ENCODE results near the gene REV3L. TPM values are rescaled to one million over a fixed set of nuclear protein-coding genes. Genes with fewer than 3 reads are reported as not detected.

REV3L gene
- polyA plus RNA-seq, 1 of the 3 experiments (the other 2 are of a cell fraction), result 7.3 TPM

DNA sequence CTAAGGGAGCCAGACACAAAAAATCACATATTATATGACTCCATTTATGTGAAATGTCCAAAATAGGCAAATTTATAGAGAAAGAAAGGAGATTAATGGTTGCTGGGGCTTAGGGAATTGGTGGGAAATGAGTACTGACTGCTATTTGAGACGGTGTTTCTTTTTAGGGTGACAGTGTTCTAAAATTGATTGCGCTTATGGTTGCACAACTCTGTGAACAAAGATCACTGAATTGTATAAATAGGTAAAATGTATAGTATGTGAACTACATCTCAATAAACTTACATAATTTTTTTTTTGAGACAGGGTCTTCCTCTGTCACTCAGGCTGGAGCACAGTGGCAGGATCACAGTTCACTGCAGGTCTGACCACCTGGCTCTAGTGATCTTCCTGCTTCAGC lies 45.4 kb downstream of the REV3L start:
- ChIA-PET POLR2A (no interaction called here), CTCF (no interaction called here)
- Histone ChIP-seq H2AFZ (ENCODE audit: low read depth) (no peak overlapping the region), H3K9ac (no peak overlapping the region), H4K20me1 (ENCODE audit: insufficient read depth) (peaks cover 8% of the 10 kb centered on the region; the same call in 1 of the 2 replicates), H3F3A (replicated peaks; ENCODE audit: insufficient read depth) (peaks cover 9% of the 10 kb centered on the region), H3K4me2 (no peak overlapping the region), H3K27me3 (ENCODE audit: insufficient read depth) (no peaks in the 10 kb centered on the region), H3K79me2 (ENCODE audit: insufficient read depth) (peaks cover 79% of the 10 kb centered on the region), H3K4me1 (ENCODE audit: control insufficient read depth in 1 of 2, insufficient read depth in 2 of 2, low read depth in 1 of 2, low read length in 1 of 2) (no peaks in the 10 kb centered on the region), H3K27ac (ENCODE audit: low read depth in 2 of 2, low read length in 1 of 2) (no peak overlapping the region), H3K36me3 (replicated peaks in 1 of 2; ENCODE audit: control insufficient read depth in 1 of 2, insufficient read depth in 2 of 2, low read length in 1 of 2) (peaks cover 0 to 21% of the 10 kb centered on the region in 2 experiments), H3K9me3 (no peaks in the 10 kb centered on the region), H3K4me3 (ENCODE audit: low read depth in 2 of 2, low read length in 1 of 2) (no peak overlapping the region), H3K9me2 (no peaks in the 10 kb centered on the region)
- no peak for DNase-seq
- TF ChIP-seq SIN3A (IDR thresholded peaks at IDR 0.05; ENCODE audit: borderline replicate concordance, low read depth, low read length) (no peak), FOSL2 (IDR thresholded peaks at IDR 0.05; ENCODE audit: borderline replicate concordance, low read depth) (no peak)
- WGBS (ENCODE audit: low lambda C conversion rate), result 93% methylated on average over 2 of the region's 2 CpGs

DNA sequence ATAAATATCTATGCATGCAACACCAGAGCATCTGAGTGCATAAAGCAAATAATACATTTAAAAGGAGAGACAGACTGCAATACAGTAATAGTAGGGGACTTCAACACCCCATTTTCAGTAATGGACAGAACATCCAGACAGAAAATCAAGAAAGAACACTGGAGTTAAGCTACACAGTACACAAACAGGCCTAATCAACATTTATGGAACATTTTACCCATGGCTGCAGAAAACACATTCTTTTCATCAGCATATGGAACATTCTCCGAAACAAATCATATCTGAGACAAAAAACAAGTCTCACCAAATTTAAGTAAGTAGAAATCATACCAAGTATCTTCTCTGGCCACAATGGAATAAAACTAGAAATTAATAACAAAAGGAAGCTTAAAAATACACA lies 50.5 kb downstream of the REV3L start:
- H3K9me2 ChIP-seq, result no peaks in the 10 kb centered on the region
- H3F3A ChIP-seq (replicated peaks; ENCODE audit: insufficient read depth), result peaks cover 15% of the 10 kb centered on the region
- ChIA-PET CTCF (interaction anchor here (1.3 kb wide), 1 partner anchor 33 kb away, joined by 3 read pairs; no protein-coding TSS in a partner anchor), POLR2A (no interaction called here)
- no peak overlapping the region for H2AFZ ChIP-seq (ENCODE audit: low read depth)
- H3K4me2 ChIP-seq, result no peak overlapping the region
- H3K9me3 ChIP-seq, result 0 out of 2 replicates have a peak, but pooled peaks cover 10% of the 10 kb centered on the region
- WGBS (ENCODE audit: low lambda C conversion rate), result 100% methylated on average over 1 of the region's 1 CpG
- H3K27me3 ChIP-seq (ENCODE audit: insufficient read depth), result no peaks in the 10 kb centered on the region
- H4K20me1 ChIP-seq (ENCODE audit: insufficient read depth), result peaks cover 15% of the 10 kb centered on the region
- peaks cover 95% of the 10 kb centered on the region for H3K79me2 ChIP-seq (ENCODE audit: insufficient read depth)
- peaks cover 3 to 24% of the 10 kb centered on the region in 2 experiments for H3K36me3 ChIP-seq (replicated peaks in 1 of 2; ENCODE audit: control insufficient read depth in 1 of 2, insufficient read depth in 2 of 2, low read length in 1 of 2)
- H3K4me1 ChIP-seq (ENCODE audit: control insufficient read depth in 1 of 2, insufficient read depth in 2 of 2, low read depth in 1 of 2, low read length in 1 of 2), result no peaks in the 10 kb centered on the region; a peak in 1 of 4 replicates
- DNase-seq, result no peak
- H3K9ac ChIP-seq, result no peak overlapping the region
- H3K27ac ChIP-seq (ENCODE audit: low read depth in 2 of 2, low read length in 1 of 2), result no peak overlapping the region
- no peak overlapping the region for H3K4me3 ChIP-seq (ENCODE audit: low read depth in 2 of 2, low read length in 1 of 2)
- TF ChIP-seq FOXJ3 (CRISPR knock-in tag; IDR thresholded peaks at IDR 0.05), result no peak
- no peak for TF ChIP-seq RFX5 (IDR thresholded peaks at IDR 0.05; ENCODE audit: low read length)
- TF ChIP-seq JUND (IDR thresholded peaks at IDR 0.05), result no peak
- no peak for TF ChIP-seq RCOR1 (IDR thresholded peaks at IDR 0.05; ENCODE audit: low read length)
- no peak for TF ChIP-seq FOXM1 (IDR thresholded peaks at IDR 0.05; ENCODE audit: low read depth)
- TF ChIP-seq, protein P1, sequence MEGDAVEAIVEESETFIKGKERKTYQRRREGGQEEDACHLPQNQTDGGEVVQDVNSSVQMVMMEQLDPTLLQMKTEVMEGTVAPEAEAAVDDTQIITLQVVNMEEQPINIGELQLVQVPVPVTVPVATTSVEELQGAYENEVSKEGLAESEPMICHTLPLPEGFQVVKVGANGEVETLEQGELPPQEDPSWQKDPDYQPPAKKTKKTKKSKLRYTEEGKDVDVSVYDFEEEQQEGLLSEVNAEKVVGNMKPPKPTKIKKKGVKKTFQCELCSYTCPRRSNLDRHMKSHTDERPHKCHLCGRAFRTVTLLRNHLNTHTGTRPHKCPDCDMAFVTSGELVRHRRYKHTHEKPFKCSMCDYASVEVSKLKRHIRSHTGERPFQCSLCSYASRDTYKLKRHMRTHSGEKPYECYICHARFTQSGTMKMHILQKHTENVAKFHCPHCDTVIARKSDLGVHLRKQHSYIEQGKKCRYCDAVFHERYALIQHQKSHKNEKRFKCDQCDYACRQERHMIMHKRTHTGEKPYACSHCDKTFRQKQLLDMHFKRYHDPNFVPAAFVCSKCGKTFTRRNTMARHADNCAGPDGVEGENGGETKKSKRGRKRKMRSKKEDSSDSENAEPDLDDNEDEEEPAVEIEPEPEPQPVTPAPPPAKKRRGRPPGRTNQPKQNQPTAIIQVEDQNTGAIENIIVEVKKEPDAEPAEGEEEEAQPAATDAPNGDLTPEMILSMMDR (IDR thresholded peaks at IDR 0.05), result no peak
- TF ChIP-seq, protein P2, sequence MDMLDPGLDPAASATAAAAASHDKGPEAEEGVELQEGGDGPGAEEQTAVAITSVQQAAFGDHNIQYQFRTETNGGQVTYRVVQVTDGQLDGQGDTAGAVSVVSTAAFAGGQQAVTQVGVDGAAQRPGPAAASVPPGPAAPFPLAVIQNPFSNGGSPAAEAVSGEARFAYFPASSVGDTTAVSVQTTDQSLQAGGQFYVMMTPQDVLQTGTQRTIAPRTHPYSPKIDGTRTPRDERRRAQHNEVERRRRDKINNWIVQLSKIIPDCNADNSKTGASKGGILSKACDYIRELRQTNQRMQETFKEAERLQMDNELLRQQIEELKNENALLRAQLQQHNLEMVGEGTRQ (IDR thresholded peaks at IDR 0.05; ENCODE audit: borderline replicate concordance, low read depth, low read length), result no peak
- TF ChIP-seq FOSL2 (IDR thresholded peaks at IDR 0.05; ENCODE audit: borderline replicate concordance, low read depth), result no peak
- TF ChIP-seq MXI1 (IDR thresholded peaks at IDR 0.05; ENCODE audit: low read depth, low read length), result no peak
- TF ChIP-seq NFIC (IDR thresholded peaks at IDR 0.05; ENCODE audit: borderline replicate concordance), result no peak
- TF ChIP-seq GABPA (IDR thresholded peaks at IDR 0.05; ENCODE audit: low read depth), result no peak
- no peak for TF ChIP-seq EZH2phosphoT487 (IDR thresholded peaks at IDR 0.05; ENCODE audit: borderline replicate concordance, low read depth)
- TF ChIP-seq, protein P3, sequence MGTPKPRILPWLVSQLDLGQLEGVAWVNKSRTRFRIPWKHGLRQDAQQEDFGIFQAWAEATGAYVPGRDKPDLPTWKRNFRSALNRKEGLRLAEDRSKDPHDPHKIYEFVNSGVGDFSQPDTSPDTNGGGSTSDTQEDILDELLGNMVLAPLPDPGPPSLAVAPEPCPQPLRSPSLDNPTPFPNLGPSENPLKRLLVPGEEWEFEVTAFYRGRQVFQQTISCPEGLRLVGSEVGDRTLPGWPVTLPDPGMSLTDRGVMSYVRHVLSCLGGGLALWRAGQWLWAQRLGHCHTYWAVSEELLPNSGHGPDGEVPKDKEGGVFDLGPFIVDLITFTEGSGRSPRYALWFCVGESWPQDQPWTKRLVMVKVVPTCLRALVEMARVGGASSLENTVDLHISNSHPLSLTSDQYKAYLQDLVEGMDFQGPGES (IDR thresholded peaks at IDR 0.05; ENCODE audit: low read depth, low read length), result no peak
- TF ChIP-seq TAF1 (IDR thresholded peaks at IDR 0.05; ENCODE audit: borderline replicate concordance, low read depth, low read length), result no peak
- TF ChIP-seq POLR2AphosphoS5 (IDR thresholded peaks at IDR 0.05; ENCODE audit: low read depth, low read length), result no peak
- TF ChIP-seq, protein P4, sequence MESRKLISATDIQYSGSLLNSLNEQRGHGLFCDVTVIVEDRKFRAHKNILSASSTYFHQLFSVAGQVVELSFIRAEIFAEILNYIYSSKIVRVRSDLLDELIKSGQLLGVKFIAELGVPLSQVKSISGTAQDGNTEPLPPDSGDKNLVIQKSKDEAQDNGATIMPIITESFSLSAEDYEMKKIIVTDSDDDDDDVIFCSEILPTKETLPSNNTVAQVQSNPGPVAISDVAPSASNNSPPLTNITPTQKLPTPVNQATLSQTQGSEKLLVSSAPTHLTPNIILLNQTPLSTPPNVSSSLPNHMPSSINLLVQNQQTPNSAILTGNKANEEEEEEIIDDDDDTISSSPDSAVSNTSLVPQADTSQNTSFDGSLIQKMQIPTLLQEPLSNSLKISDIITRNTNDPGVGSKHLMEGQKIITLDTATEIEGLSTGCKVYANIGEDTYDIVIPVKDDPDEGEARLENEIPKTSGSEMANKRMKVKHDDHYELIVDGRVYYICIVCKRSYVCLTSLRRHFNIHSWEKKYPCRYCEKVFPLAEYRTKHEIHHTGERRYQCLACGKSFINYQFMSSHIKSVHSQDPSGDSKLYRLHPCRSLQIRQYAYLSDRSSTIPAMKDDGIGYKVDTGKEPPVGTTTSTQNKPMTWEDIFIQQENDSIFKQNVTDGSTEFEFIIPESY (IDR thresholded peaks at IDR 0.05; ENCODE audit: borderline replicate concordance, low read depth), result no peak
- TF ChIP-seq, protein P5, sequence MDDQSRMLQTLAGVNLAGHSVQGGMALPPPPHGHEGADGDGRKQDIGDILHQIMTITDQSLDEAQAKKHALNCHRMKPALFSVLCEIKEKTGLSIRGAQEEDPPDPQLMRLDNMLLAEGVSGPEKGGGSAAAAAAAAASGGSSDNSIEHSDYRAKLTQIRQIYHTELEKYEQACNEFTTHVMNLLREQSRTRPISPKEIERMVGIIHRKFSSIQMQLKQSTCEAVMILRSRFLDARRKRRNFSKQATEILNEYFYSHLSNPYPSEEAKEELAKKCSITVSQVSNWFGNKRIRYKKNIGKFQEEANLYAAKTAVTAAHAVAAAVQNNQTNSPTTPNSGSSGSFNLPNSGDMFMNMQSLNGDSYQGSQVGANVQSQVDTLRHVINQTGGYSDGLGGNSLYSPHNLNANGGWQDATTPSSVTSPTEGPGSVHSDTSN (IDR thresholded peaks at IDR 0.05), result no peak
- TF ChIP-seq TEAD4 (IDR thresholded peaks at IDR 0.05; ENCODE audit: borderline replicate concordance, insufficient read depth), result no peak
